Measurements from ENCODE around the gene CHI3L2.

Gene CHI3L2

GRCh38 chr1:111281411-111281810 lies 53.9 kb downstream of the CHI3L2 start:
- Histone ChIP-seq H3K4me3 (ENCODE audit: low read depth, low read length, poor library complexity, severe bottlenecking) (no peak overlapping the region), H3K4me1 (ENCODE audit: insufficient read depth, low read length, severe bottlenecking) (no peaks in the 10 kb centered on the region), H4K20me1 (ENCODE audit: insufficient read depth, low read length) (no peaks in the 10 kb centered on the region), H3F3A (ENCODE audit: insufficient read depth, low read length) (no peaks in the 10 kb centered on the region), H3K9ac (ENCODE audit: low read length) (no peak overlapping the region), H3K9me2 (ENCODE audit: low read depth, low read length) (no peaks in the 10 kb centered on the region), H3K36me3 (ENCODE audit: insufficient read depth, low read length) (no peaks in the 10 kb centered on the region), H3K27me3 (ENCODE audit: insufficient read depth, low read length) (no peaks in the 10 kb centered on the region), H3K79me2 (ENCODE audit: insufficient read depth, low read length) (no peaks in the 10 kb centered on the region), H3K27ac (ENCODE audit: low read depth, low read length, poor library complexity, severe bottlenecking) (no peak overlapping the region), H3K9me3 (ENCODE audit: low read length) (peaks cover 5% of the 10 kb centered on the region; the same call in 1 of the 2 replicates), H2AFZ (ENCODE audit: low read length) (no peak overlapping the region), H3K4me2 (ENCODE audit: low read length) (no peak overlapping the region)
- TF ChIP-seq EZH2 (IDR thresholded peaks at IDR 0.05; ENCODE audit: borderline replicate concordance, low read length) (no peak), CTCF (IDR thresholded peaks at IDR 0.05; ENCODE audit: low read length) (no peak)

GRCh38 chr1:111283838-111284237 lies 56.3 kb downstream of the CHI3L2 start:
- H3K27me3 ChIP-seq (ENCODE audit: insufficient read depth, low read length): no peaks in the 10 kb centered on the region
- no peak overlapping the region for H3K27ac ChIP-seq (ENCODE audit: low read depth, low read length, poor library complexity, severe bottlenecking)
- no peaks in the 10 kb centered on the region for H4K20me1 ChIP-seq (ENCODE audit: insufficient read depth, low read length)
- no peaks in the 10 kb centered on the region for H3K79me2 ChIP-seq (ENCODE audit: insufficient read depth, low read length)
- no peaks in the 10 kb centered on the region for H3F3A ChIP-seq (ENCODE audit: insufficient read depth, low read length)
- H3K4me3 ChIP-seq (ENCODE audit: low read depth, low read length, poor library complexity, severe bottlenecking): no peak overlapping the region
- no peak overlapping the region for H3K4me2 ChIP-seq (ENCODE audit: low read length)
- no peaks in the 10 kb centered on the region for H3K9me2 ChIP-seq (ENCODE audit: low read depth, low read length)
- H3K4me1 ChIP-seq (ENCODE audit: insufficient read depth, low read length, severe bottlenecking): no peaks in the 10 kb centered on the region
- H3K9ac ChIP-seq (ENCODE audit: low read length): no peak overlapping the region
- no peaks in the 10 kb centered on the region for H3K9me3 ChIP-seq (ENCODE audit: low read length)
- TF ChIP-seq EZH2 (IDR thresholded peaks at IDR 0.05; ENCODE audit: borderline replicate concordance, low read length): no peak
- no peak for TF ChIP-seq CTCF (IDR thresholded peaks at IDR 0.05; ENCODE audit: low read length)
- H2AFZ ChIP-seq (ENCODE audit: low read length): no peak overlapping the region
- no peaks in the 10 kb centered on the region for H3K36me3 ChIP-seq (ENCODE audit: insufficient read depth, low read length)

GRCh38 chr1:111285879-111286278 lies 58.4 kb downstream of the CHI3L2 start:
- H3K4me1 ChIP-seq (ENCODE audit: insufficient read depth, low read length, severe bottlenecking): no peaks in the 10 kb centered on the region
- H3K4me3 ChIP-seq (ENCODE audit: low read depth, low read length, poor library complexity, severe bottlenecking): no peak overlapping the region
- H3K27ac ChIP-seq (ENCODE audit: low read depth, low read length, poor library complexity, severe bottlenecking): no peak overlapping the region
- H3K27me3 ChIP-seq (ENCODE audit: insufficient read depth, low read length): no peaks in the 10 kb centered on the region; the same call in 1 of the 2 replicates
- no peaks in the 10 kb centered on the region for H3K36me3 ChIP-seq (ENCODE audit: insufficient read depth, low read length)
- no peaks in the 10 kb centered on the region for H4K20me1 ChIP-seq (ENCODE audit: insufficient read depth, low read length)
- TF ChIP-seq CTCF (IDR thresholded peaks at IDR 0.05; ENCODE audit: low read length): no peak
- H3K9ac ChIP-seq (ENCODE audit: low read length): no peak overlapping the region
- H3K9me3 ChIP-seq (ENCODE audit: low read length): no peaks in the 10 kb centered on the region
- no peak overlapping the region for H2AFZ ChIP-seq (ENCODE audit: low read length)
- no peak overlapping the region for H3K4me2 ChIP-seq (ENCODE audit: low read length)
- no peaks in the 10 kb centered on the region for H3F3A ChIP-seq (ENCODE audit: insufficient read depth, low read length)
- no peaks in the 10 kb centered on the region for H3K79me2 ChIP-seq (ENCODE audit: insufficient read depth, low read length)
- H3K9me2 ChIP-seq (ENCODE audit: low read depth, low read length): no peaks in the 10 kb centered on the region
